NCI-H2196 (cell line): ENCODE results near the gene FAM76A.
"Not testable (repeated sequence)": the region's sequence is repeated elsewhere in the genome, so short reads cannot be mapped to it uniquely, and the experiment has no call there.

Source experiments
- DNase-seq: peaks from one replicate; lab custom pipeline; 2025; ENCODE audit not compliant: unreplicated experiment; lab: John Stamatoyannopoulos, UW

The FAM76A gene

DNA sequence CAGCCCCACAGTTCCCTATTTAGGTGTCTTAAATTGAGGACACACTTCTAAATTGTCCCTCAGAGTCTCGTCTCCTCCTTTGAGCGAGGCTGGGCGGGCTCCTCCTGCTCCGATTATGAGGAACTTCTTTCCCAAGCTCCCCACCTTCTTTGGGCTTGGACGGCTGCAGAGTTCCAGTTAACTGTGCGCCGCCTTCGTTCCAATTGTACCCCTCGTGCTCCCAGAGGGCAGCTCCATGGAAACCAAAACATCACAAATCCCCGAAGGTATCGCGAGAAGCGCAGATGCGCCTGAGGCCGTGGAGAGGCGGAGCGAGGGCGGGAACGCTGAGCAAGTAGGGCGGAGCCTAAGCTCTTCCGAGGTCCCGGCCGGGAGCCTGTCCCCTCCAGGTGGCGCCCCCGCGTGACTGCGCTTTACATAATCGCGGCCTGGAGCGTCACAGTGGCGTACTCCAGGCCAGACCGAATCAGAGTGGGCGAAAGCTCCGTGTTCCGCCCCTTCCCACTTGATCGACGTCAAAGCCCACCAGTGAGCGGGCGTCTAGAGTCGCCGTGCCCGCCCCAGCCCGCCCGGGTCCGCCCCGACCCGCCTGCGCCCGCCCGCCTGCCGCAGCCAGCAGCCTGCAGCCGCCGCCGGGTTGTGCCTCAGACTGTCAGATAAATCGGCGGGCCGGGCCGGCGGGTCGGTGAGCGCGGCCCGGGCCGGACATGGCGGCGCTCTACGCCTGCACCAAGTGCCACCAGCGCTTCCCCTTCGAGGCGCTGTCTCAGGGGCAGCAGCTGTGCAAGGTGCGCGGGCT is at the start of gene FAM76A:
Gene FAM76A (plus strand): TSS at position 588 of the 799 bp plus-strand sequence. CDS start 120 bp downstream, at position 708.
- peak; percentile 100 for DNase-seq

GRCh38 chr1:27676410-27676809 is 49.4 kb upstream of the FAM76A start:
- DNase-seq: no peak

DNA sequence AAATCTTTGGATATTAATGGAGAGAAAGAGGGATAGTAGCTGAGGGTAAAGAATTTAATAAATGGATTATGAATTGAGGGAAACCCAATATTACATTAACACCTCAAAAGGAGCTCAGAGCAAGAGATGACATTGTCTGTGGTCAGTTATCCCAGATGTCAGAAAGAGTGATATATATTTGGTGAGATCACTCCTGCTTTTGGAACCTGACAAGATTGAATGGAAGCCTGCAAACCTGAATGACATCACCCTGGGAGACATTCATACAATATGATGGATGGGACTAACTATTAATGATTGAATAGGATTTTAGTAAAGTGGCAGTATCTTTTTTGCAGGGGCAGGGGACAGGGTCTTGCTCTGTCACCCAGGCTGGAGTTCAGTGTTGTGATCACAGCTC is 47.0 kb upstream of the FAM76A start:
- DNase-seq: no peak

DNA sequence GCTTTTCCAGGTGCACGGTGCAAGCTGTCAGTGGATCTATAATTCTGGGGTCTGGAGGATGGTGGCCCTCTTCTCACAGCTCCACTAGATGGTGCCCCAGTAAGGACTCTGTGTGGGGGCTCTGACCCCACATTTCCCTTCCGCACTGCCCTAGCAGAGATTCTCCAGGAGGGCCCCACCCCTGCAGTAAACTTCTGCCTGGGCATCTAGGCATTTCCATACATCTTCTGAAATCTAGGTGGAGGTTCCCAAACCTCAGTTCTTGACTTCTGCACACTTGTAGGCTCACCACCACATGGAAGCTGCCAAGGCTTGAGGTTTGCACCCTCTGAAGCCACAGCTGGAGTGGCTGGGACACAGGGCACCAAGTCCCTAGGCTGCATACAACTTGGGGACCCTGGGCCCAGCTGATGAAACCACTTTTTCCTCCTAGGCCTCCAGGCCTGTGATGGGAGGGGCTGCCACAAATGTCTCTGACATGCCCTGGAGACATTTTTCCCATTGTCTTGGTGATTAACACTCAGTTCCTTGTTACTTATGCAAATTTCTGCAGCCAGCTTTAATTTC is 45.5 kb upstream of the FAM76A start:
- not testable (repeated sequence) for DNase-seq

DNA sequence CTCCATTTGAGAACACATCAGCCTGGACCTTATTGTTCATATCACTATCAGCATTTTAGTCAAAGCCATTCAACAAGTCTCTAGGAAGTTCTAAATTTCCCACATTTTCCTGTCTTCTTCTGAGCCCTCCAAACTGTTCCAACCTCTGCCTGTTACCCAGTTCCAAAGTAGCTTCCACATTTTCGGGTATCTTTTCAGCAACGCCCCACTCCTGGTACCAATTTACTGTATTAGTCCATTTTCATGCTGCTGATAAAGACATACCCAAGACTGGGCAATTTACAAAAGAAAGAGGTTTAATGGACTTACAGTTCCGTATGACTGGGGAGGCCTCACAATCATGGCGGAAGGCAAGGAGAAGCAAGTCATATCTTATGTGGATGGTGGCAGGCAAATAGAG is 44.2 kb upstream of the FAM76A start:
- DNase-seq: not testable (repeated sequence)

GRCh38 chr1:27682351-27682944 is 43.3 kb upstream of the FAM76A start:
- DNase-seq: no peak

- DNase-seq: no peak
These were observed 41.6 kb upstream of the FAM76A start for GRCh38 chr1:27684176-27684575.

- no peak for DNase-seq
These were observed 39.4 kb upstream of the FAM76A start for GRCh38 chr1:27686223-27686990.

- DNase-seq: no peak
These were observed 37.9 kb upstream of the FAM76A start for GRCh38 chr1:27687906-27688305.

DNA sequence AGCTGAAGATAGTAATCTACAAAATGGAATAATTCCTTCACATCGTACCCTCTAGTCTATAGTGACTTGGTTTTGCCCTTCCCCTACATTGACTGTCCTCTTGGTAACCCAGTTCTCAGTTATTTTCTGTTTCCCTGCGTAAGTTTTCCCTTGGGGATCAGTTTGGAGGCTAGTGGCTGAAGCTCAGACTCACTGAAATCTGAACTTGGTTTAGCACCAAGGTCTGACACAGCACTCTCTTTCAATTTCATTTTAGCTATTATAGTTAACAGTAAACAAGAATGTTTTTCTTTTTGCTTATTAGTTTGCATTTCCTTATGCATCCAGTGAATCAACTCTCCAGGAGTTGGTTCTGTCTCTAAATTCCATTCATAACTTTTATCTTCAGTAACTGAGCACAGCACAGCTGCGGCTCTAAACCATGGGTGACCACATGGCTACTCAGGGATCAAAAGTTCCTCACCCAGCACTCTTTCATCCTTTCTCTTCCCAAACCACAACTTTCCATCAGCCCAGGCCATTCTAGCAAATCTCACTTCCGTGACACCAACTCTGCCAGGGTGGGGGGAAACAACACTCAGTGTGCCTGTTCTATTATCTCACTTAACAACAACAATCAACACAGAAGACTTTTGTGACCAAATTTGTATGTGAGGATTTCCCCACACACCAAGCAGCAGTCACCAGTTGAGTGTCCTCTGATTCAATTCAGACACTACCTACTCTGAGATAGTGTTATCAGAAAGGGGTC is 36.2 kb upstream of the FAM76A start:
- DNase-seq: no peak

GRCh38 chr1:27690183-27690582 is 35.6 kb upstream of the FAM76A start:
- DNase-seq: no peak

- DNase-seq: not testable (repeated sequence)
These were observed 28.9 kb upstream of the FAM76A start for GRCh38 chr1:27696835-27697234.

DNA sequence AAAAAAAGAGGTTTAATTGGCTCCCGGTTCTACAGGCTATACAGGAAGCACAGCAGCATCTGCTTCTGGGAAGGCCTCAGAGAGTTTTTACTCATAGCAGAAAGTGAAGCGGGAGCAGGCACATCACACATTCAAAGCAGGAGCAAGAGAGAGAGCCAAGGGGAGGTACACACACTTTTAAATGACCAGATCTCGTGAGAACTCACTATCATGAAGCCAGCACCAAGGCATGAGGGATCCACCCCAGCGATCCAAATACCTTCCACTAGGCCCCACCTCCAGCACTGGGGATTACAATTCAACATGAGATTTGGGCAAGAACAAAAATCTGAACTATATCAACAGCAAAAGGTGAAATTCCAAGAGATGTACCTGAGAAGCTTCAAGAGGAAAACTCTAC is 20.8 kb upstream of the FAM76A start:
- DNase-seq: no peak

GRCh38 chr1:27705545-27705944 is 20.2 kb upstream of the FAM76A start:
- no peak for DNase-seq

DNA sequence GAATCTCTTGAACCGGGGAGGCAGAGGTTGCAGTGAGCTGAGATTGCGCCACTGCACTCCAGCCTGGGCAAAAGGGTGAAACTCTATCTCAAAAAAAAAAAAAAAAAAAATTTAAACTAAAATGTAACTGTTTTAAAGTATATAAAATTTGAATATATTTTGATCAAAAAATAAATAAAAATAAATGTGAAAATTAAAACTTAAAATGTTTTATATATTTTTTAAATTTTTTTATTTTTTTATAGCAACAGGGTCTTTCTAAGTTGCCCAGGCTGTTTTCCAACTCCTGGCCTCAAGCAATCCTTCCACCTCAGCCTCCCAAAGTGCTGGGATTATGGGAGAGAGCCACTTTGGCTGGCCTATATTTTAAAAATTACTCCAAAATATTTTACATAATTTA is 15.2 kb upstream of the FAM76A start:
- no peak for DNase-seq

DNA sequence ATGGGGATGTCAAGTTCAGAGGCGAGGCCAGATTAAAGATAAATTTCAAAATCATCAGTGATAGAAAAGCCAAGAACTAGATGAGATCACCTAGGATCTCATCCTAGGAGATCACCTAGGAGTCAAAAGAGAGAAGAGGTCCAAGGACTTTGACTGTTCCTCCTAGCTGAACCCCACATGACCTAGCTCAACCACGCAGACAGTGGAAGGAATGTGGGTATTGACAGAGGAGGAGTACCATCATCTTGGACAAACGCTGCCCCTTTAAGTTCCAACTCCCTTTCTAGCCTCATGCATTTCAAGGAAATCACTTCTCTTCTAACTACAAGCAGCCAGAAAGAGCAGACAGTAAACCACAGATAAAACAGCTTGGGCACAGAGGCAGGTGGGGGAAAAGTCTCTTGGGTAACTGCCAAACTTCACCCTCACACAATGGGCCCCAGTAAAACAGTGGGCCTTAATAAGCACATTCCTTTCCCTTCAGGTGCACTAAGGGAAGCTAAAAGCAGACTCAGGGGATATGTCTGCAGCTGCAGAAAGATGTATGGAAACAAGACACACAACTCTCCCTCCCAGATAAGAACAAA is 12.5 kb upstream of the FAM76A start:
- no peak for DNase-seq

DNA sequence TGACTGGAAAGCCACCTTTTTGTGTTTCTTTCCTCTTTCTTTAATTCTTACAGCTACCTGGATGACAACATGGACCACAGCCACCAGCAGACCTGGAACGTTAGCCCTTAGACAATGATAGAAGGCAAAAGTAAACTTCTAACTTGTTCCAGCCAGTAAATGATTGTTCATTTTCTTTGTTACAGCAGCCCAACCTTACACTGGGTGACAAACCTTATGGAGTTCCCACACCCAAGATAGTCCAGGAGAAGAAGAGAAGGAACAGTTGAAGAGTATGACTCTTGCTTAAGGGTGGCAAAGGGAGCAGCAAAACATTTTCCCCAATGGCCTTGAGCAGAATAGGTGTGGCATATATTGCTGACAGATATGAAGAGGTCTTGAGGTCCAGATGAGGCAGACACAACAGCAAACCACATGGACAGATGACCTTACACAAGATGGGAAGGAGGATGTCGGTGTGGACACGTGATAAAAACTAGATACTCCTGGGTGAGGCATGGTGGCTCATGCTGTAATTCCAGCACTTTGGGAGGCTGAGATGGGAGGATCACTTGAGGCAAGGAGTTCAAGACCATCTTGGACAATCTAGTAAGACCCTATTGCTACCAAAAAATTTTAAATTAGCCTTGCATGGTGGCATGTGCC is 11.8 kb upstream of the FAM76A start:
- no peak for DNase-seq

DNA sequence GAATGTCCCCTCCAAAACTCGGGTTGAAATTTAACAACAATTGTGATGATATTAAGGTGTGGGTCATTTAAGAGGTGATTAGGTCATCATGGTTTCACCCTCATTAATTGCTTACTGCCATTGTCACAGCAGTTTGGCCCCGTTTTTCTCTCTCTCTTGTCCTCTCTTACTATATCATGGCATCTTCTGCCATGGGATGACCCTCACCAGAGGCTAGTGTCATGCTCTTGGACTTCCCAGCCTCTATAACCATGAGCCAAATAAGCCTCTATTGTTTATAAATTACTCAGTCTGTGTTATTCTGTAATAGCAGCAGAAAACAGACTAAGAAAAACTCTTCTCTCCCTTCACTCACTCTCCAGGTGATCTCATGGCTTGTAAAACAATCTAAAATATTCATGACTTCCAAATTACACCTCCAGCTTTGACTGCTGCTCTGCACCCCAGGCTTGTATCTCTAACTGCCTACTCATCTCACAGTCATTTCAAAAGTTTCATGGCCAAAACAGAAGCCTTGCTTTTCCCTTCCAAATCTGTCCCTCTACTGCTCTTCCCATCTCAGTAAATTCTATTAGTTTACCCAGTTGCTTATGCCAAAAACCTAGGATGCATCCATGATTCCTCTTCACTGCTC is 9.4 kb upstream of the FAM76A start:
- DNase-seq: no peak
